Measurements from ENCODE around the gene ACYP2. TPM values are rescaled to one million over a fixed set of nuclear protein-coding genes. Genes with fewer than 3 reads are reported as not detected.

The ACYP2 gene
- total RNA-seq, 8 experiments from 2014 or later = 12.3 to 29.2 (median 20.3) TPM

Other genes with a start within 250 kb of the ACYP2 start
- gene PSME4, start 144.6 kb upstream of the ACYP2 start, total RNA-seq = 100 to 1,000 TPM in 1 of 8 experiments, 10 to 100 TPM in 7; 28.7 to 143 (median 41.5) TPM
- 1 to 10 TPM in 1 of 8 experiments, under 1 TPM in 7; 0.08 to 2.6 (median 0.71) TPM for gene TSPYL6, start 140.6 kb downstream of the ACYP2 start, total RNA-seq